GM21367 (cell line): ENCODE measurements around the gene MRTFA.
"Not testable (repeated sequence)": the region's sequence is repeated elsewhere in the genome, so short reads cannot be mapped to it uniquely, and the experiment has no call there.

Experiments
- ATAC-seq: cut with Tn5 transposase; IDR thresholded peaks from one replicate; pipeline ENCODE4 v1.9.1; 2021; ENCODE audit not compliant: unreplicated experiment

The MRTFA gene

GRCh38 chr22:40525250-40525884 lies 111.2 kb downstream of the MRTFA start:
- ATAC-seq, result no peak

DNA sequence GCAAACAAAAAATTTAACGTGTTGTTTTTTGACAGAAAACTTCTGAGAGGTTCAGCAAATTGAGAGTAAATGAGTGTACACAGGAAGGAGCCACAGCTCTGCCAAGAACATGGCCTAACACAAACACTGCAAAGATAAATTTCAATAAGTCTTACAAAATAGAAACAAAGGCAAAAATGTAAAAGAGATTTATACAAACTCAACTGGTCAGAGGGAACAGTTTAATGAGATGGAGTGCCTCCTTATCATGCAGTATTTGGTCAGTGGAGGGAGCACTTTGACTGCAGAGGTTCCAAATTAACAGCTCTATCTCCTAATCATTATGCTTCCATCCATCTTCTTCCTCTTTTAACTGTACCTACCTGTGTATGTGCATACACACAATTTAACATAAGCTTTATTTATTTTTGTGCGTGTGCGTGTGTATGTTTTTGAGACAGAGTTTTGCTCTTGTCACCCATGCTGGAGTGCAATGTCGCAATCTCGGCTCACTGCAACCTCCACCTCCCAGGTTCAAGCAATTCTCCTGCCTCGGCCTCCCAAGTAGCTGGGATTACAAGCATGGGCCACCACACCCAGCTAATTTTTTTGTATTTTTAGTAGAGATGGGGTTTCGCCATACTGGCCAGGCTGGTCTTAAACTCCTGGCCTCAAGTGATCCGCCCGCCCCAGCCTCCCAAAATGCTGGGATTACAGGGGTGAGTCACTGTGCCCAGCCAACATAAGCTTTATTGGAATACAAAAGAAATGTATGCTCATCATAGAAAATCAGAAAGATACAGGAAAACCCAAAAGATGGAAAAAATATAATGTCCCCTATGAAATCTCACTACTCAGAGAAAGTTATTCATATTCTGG lies 111.9 kb downstream of the MRTFA start:
- no peak for ATAC-seq

- ATAC-seq, result no peak
Measured at GRCh38 chr22:40522141-40522540, 114.4 kb downstream of the MRTFA start.

DNA sequence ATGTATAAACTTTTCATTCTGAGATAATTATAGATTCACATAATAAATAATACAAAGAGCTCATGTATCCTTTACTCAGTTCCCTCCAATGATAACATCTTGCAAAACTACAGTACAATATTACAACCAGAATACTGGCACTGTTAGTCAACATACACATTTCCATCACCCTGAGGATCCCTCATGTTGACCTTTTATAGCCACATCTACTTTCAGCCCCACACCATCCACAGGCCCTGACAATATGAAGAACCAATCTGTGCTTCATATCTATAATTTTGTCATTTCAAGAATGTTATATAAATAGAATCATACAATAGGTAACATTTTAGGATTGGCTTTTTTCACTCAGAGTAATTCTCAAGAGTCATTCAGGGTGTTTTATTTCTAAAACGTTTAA lies 115.5 kb downstream of the MRTFA start:
- no peak for ATAC-seq

GRCh38 chr22:40520562-40520961 lies 116.0 kb downstream of the MRTFA start:
- no peak for ATAC-seq

- ATAC-seq, result no peak
Measured at GRCh38 chr22:40519948-40520331, 116.6 kb downstream of the MRTFA start.

- ATAC-seq, result no peak
Measured at GRCh38 chr22:40519284-40519947, 117.1 kb downstream of the MRTFA start.

DNA sequence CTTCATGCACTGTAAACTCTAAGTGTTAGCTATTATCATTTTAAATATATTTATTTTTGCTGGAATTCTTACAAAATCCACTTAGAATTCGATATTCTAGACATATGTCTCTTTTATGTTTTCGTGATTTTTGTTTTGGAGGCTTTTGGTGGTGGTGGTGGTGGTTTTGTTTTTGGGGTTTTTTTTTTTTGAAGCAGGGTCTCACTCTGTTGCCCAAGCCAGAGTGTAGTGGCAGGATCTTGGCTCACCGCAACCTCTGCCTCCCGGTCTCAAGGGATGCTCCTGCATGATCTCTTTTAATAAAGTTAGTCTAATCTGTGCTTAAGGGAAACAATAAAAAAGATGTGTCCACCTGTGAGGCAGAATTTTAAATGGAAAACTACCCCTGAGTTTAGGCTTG lies 117.7 kb downstream of the MRTFA start:
- ATAC-seq, result no peak

DNA sequence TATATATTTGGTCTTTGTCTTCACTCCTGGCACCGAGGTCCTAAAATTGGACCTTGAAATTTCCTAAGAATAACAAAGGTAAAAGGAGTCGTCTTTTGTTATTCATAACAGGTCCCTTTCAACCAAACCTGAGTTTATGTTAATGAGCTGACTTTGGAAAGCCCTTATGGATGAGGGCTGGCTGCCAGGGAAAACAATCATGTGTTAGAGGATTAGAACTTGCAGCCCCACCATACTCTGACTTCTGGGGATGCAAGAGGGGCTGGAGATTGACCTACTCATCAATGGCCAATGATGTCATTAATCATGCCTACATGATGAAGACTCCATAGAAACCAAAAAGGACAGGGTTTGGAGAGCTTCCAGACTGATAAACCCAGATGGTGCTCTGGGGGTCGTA lies 118.9 kb downstream of the MRTFA start:
- no peak for ATAC-seq

DNA sequence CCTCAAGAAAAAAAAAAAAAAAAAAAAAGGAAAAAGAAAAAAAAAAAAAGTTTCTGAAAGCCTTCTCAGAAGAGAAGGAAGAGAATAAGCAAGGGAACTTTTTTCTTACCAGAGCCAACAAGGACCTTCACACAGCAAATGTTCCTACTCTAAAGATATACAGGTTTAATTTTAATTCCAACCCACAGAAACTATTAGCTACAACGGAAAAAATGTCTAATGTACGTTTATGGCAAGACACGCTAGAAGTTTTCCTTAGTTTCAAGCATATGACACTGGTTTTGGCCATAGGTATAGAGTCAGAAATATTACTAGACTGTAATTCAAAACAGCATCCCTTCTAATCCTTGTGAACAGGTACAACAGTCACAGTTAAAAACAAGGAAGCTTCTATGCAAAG lies 120.1 kb downstream of the MRTFA start:
- no peak for ATAC-seq

DNA sequence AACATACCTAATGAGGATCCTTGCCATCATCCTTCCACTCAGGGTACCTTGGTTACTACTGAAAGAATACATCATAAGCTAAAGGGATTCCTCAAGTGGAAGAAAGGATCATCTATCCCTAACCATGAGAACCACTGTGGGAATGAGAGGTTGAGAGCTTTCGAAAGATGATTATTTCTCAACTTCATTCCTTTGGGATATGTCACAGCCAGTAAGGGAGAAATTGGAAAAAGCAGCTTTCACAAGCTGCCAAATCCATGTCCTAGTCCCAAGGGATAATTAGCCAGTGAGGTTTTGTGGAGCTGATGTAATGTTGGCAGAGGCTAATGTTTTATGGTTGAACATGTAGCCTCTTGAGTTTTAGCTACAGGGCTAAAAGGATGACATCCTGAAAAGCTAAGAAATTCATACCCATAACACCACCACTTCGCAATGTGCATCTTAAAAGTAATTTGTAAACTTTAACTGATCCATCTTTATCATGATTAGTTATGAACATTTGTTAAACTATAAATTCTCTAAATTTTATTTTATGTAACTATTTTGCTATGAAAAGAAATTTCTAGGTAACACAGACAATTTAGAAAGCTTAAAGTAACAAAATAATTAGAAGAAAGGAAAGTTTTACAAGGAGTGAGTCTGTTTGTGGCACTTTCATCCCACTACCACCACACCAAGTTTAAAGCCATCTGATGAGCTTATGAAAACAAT lies 123.9 kb downstream of the MRTFA start:
- no peak for ATAC-seq

DNA sequence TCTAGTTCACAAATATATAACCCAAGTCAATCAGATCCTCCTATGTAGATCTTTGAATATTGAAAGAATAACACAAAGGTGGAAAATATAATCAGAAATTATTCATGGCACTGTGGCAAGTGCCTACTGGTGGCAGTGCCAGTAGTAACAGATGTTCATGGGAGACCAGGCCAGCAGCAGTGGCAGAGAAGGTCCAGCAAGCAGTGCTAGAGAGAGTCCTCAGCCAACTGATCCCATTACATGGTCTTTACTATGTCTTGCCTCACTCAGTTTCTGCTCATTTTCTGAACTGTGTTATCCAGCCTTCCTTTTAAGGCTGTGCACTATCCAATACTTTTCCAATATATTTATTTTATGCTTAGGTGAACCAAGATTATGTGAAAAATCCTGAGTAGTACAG lies 124.9 kb downstream of the MRTFA start:
- no peak for ATAC-seq

DNA sequence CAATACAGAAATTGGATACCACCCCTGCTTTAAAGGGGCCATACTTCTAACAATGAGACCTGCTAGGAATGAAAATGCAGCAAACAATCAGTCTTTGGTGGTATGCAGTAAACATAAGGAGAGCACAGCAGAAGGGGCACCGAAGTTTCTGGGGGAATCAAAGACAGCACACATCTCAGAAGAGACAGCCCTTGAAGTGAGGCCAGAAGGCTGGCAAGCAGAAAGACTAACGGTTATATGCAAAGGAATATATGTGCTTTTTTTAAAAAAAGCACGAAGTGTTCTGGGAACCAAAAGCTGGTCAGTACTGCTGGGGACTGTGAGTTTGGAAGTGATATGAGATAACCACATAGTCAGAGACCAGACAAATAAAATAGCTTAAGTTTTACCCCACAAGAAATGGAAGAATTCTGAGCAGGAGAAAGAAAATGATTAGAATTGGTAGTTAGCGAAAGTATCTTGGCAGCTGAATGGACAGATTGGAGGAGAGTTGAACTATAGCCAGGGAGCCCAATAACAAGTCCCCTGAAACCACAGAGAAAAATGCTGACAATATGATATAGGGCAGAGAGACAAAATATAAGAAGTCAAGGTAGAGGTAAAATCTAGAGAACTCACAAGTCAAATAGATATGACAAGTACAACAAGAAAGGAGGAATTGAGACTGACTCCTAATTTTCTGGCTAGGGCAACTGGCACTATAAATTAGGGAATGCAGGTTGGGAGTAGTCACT lies 125.7 kb downstream of the MRTFA start:
- no peak for ATAC-seq

DNA sequence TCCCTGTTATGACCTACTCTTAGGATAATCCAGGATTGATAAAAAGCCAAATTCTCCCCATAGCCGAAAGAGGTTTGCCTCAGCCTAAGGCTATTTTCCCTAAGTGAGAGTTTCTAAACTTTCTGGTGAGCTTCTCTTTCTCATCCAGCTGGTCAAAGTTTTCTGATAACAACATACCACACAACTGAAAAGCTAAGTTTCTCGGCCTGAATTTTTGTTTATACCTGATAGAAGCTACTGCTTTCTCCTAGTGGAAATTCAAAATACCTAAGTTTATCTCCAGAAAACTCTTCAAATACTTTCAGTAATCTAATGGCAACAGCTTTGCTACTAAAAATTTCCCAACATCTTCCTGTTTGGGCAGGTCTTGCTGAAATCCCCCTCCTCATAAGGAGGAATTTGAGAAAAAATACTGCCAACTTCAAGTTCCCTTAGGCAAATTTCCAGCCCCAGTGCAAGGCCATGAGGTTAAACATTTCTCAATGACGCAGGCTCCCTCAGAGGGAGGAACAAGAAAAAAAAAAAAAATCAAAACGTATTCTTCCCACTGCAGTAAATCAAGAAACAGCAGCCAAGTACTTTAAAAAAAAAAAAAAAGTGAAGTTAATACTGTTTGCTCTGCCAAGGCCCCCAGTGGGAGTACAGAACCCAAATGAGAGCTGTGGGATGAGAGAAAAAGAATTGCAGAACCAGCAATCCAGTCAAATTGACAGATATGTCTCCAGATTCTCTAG lies 127.0 kb downstream of the MRTFA start:
- no peak for ATAC-seq

GRCh38 chr22:40508046-40508445 lies 128.5 kb downstream of the MRTFA start:
- ATAC-seq, result not testable (repeated sequence)

- ATAC-seq, result no peak
Measured at GRCh38 chr22:40507491-40507890, 129.0 kb downstream of the MRTFA start.

GRCh38 chr22:40506762-40507161 lies 129.8 kb downstream of the MRTFA start:
- ATAC-seq, result no peak

- no peak for ATAC-seq
Measured at GRCh38 chr22:40504285-40505249, 132.0 kb downstream of the MRTFA start.

- no peak for ATAC-seq
Measured at GRCh38 chr22:40502919-40503318, 133.6 kb downstream of the MRTFA start.
